Measurements from ENCODE around the gene NINJ1.

NINJ1 gene

DNA sequence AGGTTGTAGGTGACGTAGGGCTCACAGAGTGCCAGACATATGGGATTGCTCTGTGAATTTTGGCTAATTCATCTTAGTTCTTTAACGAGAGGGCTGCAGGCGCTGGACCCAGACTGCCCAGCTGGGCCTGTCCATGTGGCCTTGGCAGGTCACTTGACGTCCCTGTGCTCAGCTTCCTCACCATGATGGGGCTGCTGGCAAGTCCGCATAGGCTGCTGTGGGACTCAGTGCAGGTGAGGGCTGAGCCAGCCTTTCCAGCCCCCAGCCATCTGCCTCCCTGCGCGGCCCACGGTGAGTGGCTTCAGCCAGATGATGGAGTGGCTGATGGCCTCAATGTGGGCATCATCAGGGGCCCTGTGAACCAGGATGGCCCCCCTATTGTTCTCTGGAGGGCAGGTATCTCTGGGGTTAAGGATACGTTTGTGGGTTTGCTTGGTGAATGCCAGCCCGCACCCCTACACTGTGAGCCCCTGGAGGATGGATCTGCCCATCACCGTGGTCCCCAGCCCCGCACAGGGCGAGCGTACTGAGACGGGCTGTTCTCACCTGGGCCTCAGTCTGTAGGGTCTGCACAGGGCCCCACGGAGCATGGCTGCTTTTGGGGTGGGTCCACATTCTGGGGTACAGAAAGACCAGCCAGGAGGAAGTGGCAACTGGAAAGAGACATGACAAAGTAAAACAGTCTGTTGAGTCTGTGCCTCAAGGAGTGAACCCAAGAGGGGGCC is 34.3 kb downstream of the NINJ1 start:
- no peak for DNase-seq (ENCODE audit: low read depth)

DNA sequence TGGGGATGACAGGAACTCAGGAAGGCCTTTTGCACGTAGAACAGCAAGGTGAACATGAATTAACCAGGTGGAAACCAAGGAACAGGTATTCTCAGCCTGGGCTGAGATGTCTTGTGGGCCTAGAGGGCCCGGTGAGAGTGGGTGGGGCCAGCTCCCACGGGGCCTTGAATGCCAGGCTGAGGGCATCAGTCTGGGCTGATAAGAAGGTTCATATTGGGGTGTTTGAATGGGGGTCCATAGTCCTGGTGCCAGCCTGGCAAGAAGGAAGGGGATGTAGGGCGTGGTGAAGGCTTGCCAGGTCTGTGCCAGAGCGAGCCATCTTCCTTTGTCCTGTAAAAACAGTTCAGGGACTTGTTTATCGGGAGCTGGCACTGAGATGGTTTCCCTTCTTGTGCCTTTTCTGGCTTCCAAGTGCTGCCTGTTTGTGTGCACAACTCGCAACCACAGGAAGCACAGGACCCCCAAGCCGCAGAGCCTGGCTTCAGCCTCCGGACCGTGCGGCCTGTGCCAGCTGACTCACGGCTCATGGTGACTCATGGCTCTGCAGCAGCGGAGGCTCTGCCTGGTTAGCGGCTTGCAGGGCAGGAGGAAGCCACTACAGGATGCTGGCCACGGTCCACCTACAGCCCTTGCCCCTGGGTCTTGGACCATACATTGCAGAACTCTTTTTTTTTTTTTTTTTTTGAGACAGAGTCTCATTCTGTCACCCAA is 35.7 kb downstream of the NINJ1 start:
- DNase-seq (ENCODE audit: low read depth) = peak; percentile 56

GRCh38 chr9:93097511-93098201 is 36.4 kb downstream of the NINJ1 start:
- no peak for DNase-seq (ENCODE audit: low read depth)

GRCh38 chr9:93096811-93097382 is 37.2 kb downstream of the NINJ1 start:
- no peak for DNase-seq (ENCODE audit: low read depth)

GRCh38 chr9:93096131-93096802 is 37.8 kb downstream of the NINJ1 start, which contains the start of gene CARD19:
Gene CARD19, plus strand, starts transcription at chr9:93096217. Its CDS starts 129 bp downstream, at chr9:93096346.
- peak; percentile 50 for DNase-seq (ENCODE audit: low read depth)

DNA sequence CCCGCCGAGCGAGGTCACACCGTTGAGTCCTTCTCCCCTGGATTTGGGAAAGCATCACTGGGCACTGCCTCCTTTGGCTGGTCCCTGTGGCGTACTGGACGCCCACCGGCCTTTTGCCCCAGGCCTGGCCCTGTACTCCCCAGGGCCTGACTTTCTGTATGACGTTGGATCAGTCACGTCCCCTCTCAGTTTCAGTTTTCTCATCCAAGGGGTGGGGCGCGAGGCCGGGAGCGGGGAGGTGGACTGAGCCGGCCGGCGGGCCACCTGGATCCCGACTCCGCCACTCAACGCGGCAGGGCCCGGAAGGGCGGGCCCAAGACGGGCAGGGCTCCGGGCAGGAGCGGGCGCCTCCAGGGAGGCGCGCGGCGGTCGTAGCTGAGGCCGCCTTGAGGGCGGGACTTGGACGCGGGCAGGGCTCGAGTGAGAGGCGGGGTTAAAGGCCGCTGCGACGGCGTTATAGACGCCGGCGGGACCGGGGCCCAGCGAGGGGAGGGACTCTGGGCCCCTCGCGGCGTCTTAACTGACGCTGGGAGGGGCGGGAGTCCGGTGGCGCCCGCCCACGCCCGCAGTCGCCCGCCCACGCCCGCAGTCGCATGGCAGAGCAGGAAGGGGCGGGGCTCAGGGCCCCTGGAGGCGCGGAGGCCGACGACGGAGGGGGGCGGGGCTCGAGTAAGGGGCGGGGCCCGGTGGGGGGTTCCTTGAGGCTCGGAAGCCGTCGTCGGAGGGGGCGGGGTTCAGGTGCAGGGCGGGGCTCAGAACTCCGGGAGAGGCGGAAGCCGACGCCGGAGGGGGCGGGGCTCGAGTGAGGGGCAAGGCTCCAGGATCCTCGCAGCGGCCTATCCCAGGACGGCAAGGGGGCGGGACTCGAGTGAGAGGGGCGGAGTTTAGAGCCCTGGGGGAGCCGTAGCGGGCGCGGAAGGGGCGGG is 38.6 kb downstream of the NINJ1 start:
- peak; percentile 100 for DNase-seq (ENCODE audit: low read depth)

- no peak for DNase-seq (ENCODE audit: low read depth)
These were observed 39.3 kb downstream of the NINJ1 start for GRCh38 chr9:93094658-93095204.

DNA sequence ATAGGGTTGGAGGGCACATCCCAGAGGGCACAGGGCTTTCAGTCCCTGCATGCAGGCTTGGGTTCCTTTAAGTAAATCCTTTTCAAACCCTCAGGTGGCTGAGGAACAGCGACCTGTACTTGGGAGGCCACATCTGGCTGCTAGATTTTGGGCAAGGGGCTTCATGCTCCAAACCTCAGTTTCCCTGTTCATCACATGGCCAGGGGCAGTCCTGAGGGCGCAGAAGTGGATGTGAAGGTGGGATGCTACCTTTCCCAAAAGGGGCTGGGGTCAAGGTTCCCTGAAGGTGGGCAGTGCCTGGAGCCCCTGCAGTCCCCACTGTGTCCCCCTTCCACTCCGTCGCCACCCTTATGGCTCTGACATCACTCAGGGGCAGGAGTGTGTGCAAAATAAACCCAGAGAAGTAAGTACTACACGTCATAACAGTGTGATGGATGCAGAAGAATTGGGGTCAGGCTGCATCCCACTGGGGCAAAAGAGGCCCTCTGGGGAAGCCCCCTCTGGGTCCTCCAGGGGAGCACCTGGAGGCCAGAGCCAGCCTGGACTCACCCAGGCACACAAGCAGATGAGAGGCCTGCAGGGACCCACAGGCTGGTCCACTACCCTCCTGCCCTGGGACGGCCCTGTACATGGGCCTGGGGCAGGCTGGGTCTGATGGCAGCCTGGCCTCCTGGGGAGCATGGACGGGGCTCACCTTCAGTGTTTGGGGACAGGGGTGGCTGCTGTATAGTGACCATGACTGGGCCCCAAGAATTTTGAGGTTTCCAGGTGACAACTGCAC is 40.0 kb downstream of the NINJ1 start:
- DNase-seq (ENCODE audit: low read depth) = no peak

DNA sequence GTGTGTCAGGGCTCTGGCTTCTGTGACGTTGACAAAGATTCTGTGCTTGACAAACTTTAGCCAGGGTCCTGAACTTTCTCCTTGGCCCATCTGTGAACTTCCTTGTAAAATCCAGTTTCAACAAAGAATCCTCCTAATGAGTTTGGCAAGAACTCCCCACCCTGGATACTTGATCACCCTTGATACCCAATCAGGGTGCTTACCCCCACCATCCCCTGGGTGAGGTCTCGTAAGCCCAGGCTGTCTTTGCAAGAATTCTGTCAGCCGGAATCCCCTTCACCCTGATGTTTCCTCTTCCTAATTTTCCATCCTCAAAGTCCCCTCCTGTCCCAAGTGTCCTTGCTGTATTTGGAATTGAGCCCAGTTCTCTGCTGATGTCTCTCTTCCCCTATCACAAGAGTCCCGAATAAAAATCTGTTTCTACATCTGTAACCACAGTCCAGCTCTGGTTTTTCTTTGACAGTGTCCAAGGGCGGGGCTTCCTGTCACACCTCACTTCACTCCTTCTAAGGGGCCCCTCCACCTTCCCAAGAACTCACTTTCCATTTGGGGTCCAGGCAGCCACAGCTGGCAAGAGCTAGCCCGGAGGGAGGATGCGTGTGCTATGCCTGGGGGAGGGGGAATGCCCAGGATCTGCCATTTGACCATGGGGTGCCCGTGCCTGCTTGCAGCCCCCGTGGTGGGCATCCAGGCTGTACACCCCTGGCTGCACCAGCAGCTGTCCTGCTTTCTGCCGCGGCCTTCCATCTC is 40.7 kb downstream of the NINJ1 start:
- no peak for DNase-seq (ENCODE audit: low read depth)

DNA sequence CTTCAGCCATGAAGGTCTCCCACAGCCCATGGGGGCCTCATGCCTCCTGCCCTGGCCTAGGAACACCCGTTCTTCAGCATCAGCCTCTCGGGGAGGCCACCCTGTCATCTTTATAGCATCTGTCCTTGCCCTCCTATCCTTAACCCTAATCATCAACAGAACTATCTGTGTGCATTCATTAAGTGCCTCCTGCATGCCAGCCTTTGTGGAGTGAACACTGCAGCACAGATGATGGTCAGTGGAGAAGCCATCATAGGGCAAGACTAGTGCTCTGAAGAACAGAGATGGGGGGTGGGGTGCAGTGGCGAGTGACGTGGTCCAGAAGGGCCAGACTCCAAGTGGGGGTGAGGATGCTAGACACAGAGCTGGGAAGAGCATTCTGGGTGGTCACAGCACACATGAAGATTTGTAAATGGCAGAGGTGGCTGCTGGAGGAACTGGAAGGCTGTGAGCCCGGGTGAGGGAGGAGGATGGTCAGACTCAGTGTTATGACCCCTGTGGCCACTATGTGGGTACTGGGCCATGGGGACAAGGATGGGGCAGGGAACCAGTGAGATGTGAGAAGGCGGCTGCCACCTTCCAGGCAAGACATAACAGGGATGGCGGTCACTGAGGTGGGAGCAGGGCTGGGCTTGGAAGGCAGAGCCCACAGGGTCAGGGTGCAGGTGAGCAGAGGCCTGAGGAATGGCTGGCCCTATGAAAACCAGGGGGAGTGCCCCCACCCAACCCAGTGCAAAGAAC is 41.6 kb downstream of the NINJ1 start:
- DNase-seq (ENCODE audit: low read depth) = no peak

GRCh38 chr9:93091453-93092081 is 42.5 kb downstream of the NINJ1 start:
- DNase-seq (ENCODE audit: low read depth) = no peak

- no peak for DNase-seq (ENCODE audit: low read depth)
These were observed 43.0 kb downstream of the NINJ1 start for GRCh38 chr9:93091056-93091452.

DNA sequence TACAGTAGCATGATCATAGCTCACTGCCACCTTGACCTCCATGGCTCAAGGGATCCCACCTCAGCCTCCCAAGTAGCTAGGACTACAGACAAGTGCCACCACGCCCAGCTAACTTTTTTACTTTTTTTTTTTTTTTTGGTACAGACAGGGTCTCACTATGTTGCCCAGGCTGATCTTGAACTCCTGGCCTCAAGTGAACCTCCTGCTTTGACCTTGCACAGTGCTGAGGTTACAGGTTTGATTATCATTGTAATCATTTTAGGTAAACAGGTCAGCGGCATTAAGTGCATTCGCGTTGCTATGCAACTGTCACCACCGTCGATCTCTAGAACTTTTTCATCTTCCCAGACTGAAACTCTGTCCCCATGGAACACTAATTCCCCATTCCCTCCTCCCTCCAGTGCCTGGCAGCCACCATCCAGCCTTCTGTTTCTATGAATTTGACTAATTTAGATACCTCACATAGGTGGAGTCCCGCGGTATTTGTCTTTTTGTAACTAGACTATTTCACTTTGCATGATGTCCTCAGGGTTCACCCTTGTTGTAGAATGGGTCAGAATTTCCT is 43.9 kb downstream of the NINJ1 start:
- DNase-seq (ENCODE audit: low read depth) = no peak

DNA sequence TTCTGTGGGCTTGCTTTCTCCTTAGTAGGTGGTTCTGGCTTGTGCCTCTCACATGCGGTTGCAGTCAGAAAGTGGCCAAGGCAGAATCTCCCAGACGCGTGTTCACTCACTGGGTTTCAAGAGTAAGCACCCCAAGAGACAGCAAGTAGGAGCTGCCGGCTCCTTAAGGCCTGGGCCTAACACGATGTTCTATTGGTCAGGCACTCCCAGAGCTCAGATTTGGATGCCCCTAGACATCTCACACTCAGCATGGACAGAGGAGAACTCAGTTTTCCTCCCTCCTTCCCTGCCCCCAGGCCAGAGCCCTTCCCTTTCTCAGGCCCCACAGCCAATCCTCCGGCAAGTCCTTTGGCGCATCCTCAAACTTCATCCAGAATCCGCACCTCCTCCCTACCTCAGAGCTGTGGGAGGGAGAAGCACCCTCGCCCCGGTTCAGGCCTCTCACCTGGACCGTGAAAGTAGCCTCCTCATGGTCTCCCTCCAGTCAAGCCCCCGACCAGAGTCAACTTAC is 44.5 kb downstream of the NINJ1 start:
- no peak for DNase-seq (ENCODE audit: low read depth)

DNA sequence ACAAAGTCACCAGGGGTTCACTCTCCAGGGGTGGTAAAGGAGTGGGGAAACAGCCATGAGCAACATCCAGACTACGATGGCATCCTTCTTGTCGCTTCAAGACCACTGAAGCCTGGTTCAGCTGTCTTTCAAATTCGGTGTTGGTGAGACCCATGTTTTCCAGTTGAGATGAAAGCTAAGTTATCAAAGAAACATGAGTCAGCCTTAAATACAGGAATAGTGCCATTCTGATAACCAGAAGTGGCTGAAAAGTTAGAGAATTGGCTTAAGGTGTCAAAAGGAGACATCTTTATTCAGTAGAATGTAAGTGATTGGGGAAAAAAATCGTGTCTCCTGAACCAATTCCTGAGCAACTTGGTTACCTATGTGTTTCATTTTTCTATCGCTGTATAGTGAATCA is 45.0 kb downstream of the NINJ1 start:
- DNase-seq (ENCODE audit: low read depth) = no peak

DNA sequence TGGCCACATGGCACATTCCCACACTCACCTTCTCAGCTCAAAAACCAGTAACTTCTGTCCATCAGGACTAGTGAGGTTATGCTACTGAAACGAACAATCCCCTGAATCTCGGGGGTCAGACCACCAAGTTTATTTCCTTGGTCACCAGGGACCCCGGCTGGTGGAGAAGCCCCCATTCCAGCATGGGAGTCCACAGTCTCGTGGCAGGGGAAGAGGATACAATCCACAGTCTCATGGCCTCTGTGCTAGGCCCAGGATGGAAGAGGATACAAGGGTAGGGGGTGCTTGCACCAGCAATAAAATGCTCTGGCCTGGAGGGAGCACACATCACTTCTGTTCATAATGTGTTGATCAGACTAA is 45.4 kb downstream of the NINJ1 start:
- no peak for DNase-seq (ENCODE audit: low read depth)

- DNase-seq (ENCODE audit: low read depth) = no peak
These were observed 45.9 kb downstream of the NINJ1 start for GRCh38 chr9:93087971-93088655.

All from activated T-helper 1 cell treated with Interleukin-2 at 50 U/mL for 16 hours (primary cell).